Parathyroid adenoma (tissue), 2 donors: ENCODE measurements around the gene ALDH1A2.

ENCODE experiments used
- H2AFZ ChIP-seq: fragments of 300-600 bp; sonication (generic); one replicate; pipeline ENCODE4 v1.7.0; 2017; ENCODE audit warnings: antibody characterized with exemption, mild to moderate bottlenecking
- H3K27ac ChIP-seq: fragments of 300-600 bp; sonication (generic); one replicate; pipeline ENCODE4 v1.7.0; 2017
- H3K27me3 ChIP-seq: fragments of 300-600 bp; sonication (generic); one replicate; pipeline ENCODE4 v1.7.0; 2017; ENCODE audit warnings: low read length; ENCODE audit not compliant: control insufficient read depth, insufficient read depth
- H3K36me3 ChIP-seq: fragments of 300-600 bp; sonication (generic); one replicate; pipeline ENCODE4 v1.7.0; 2017; ENCODE audit warnings: low read length; ENCODE audit not compliant: control insufficient read depth, insufficient read depth
- H3K4me1 ChIP-seq: fragments of 300-600 bp; sonication (generic); one replicate; pipeline ENCODE4 v1.7.0; 2017; ENCODE audit warnings: control low read depth
- H3K4me2 ChIP-seq: fragments of 300-600 bp; sonication (generic); one replicate; pipeline ENCODE4 v1.7.0; 2017; ENCODE audit warnings: low read length
- H3K4me3 ChIP-seq: fragments of 300-600 bp; sonication (generic); one replicate; pipeline ENCODE4 v1.7.0; 2017; ENCODE audit warnings: low read depth, low read length
- H3K79me2 ChIP-seq: fragments of 300-600 bp; sonication (generic); one replicate; pipeline ENCODE4 v1.7.0; 2017; ENCODE audit warnings: control low read depth
- H3K9ac ChIP-seq: fragments of 300-600 bp; sonication (generic); one replicate; pipeline ENCODE4 v1.7.0; 2017; ENCODE audit warnings: mild to moderate bottlenecking
- H3K9me3 ChIP-seq: fragments of 300-600 bp; sonication (generic); one replicate; pipeline ENCODE4 v1.7.0; 2017; ENCODE audit warnings: low read length; ENCODE audit not compliant: control insufficient read depth
- CTCF ChIP-seq: fragments of 300-600 bp; sonication (generic); IDR thresholded peaks from one replicate; pipeline ENCODE4 v1.7.0; 2017; ENCODE audit warnings: antibody characterized with exemption, mild to moderate bottlenecking
- donor health status: primary hyperparathyroidism.

Gene ALDH1A2

GRCh38 chr15:57950381-57950946 is 115.0 kb downstream of the ALDH1A2 start:
- H3K4me1 ChIP-seq: no peaks in the 10 kb centered on the region
- no peak for TF ChIP-seq CTCF
- no peak overlapping the region for H3K4me2 ChIP-seq
- H3K79me2 ChIP-seq: no peaks in the 10 kb centered on the region
- no peak overlapping the region for H3K27ac ChIP-seq
- H3K27me3 ChIP-seq: no peaks in the 10 kb centered on the region
- no peaks in the 10 kb centered on the region for H3K9me3 ChIP-seq
- no peak overlapping the region for H3K4me3 ChIP-seq
- H3K9ac ChIP-seq: no peak overlapping the region
- H3K36me3 ChIP-seq: no peaks in the 10 kb centered on the region
- no peak overlapping the region for H2AFZ ChIP-seq

GRCh38 chr15:57949374-57949943 is 116.1 kb downstream of the ALDH1A2 start:
- Histone ChIP-seq H3K36me3 (no peaks in the 10 kb centered on the region), H3K4me2 (no peak overlapping the region), H2AFZ (no peak overlapping the region), H3K4me1 (no peaks in the 10 kb centered on the region), H3K79me2 (no peaks in the 10 kb centered on the region), H3K9me3 (no peaks in the 10 kb centered on the region), H3K27ac (no peak overlapping the region), H3K27me3 (no peaks in the 10 kb centered on the region), H3K9ac (no peak overlapping the region), H3K4me3 (no peak overlapping the region)
- TF ChIP-seq CTCF: no peak

- Histone ChIP-seq H3K27ac (no peak overlapping the region), H2AFZ (no peak overlapping the region), H3K36me3 (no peaks in the 10 kb centered on the region)
These were observed 116.9 kb downstream of the ALDH1A2 start for GRCh38 chr15:57948351-57949289.

GRCh38 chr15:57947781-57948180 is 117.7 kb downstream of the ALDH1A2 start:
- H3K9ac ChIP-seq: no peak overlapping the region
- no peak overlapping the region for H2AFZ ChIP-seq
- no peaks in the 10 kb centered on the region for H3K9me3 ChIP-seq
- H3K27ac ChIP-seq: no peak overlapping the region
- no peaks in the 10 kb centered on the region for H3K4me1 ChIP-seq
- H3K79me2 ChIP-seq: no peaks in the 10 kb centered on the region
- TF ChIP-seq CTCF: no peak
- no peaks in the 10 kb centered on the region for H3K27me3 ChIP-seq
- H3K4me3 ChIP-seq: no peak overlapping the region
- no peak overlapping the region for H3K4me2 ChIP-seq
- H3K36me3 ChIP-seq: no peaks in the 10 kb centered on the region

More at GRCh38 chr15:57948351-57949289, 116.9 kb downstream of the ALDH1A2 start:
- H3K9ac ChIP-seq: no peak overlapping the region
- TF ChIP-seq CTCF: no peak
- no peaks in the 10 kb centered on the region for H3K4me1 ChIP-seq
- H3K9me3 ChIP-seq: no peaks in the 10 kb centered on the region
- H3K79me2 ChIP-seq: no peaks in the 10 kb centered on the region
- no peaks in the 10 kb centered on the region for H3K27me3 ChIP-seq
- no peak overlapping the region for H3K4me3 ChIP-seq
- H3K4me2 ChIP-seq: no peak overlapping the region
